T-helper 2 cell treated with Interferon-gamma antibody and Interleukin-4, amounts not matched to agents 5 μg/mL and 100 μg/mL, for 36 hours (primary cell): ENCODE measurements around the gene MAPK1.
"Not testable (repeated sequence)": the region's sequence is repeated elsewhere in the genome, so short reads cannot be mapped to it uniquely, and the experiment has no call there.

Experiments
- DNase-seq: peaks from one replicate; pipeline ENCODE4 v3.0.0; 2021; ENCODE audit warnings: low spot score
- H3K27ac Mint-ChIP-seq: one replicate; pipeline ENCODE4 v1.8.0; 2021; ENCODE audit warnings: mild to moderate bottlenecking, mixed read lengths
- H3K27me3 Mint-ChIP-seq: one replicate; pipeline ENCODE4 v1.8.0; 2021; ENCODE audit warnings: low read depth, mixed read lengths
- H3K36me3 Mint-ChIP-seq: one replicate; pipeline ENCODE4 v1.8.0; 2021; ENCODE audit warnings: low read depth, mixed read lengths
- H3K4me1 Mint-ChIP-seq: one replicate; pipeline ENCODE4 v1.8.0; 2021; ENCODE audit warnings: low read depth, mixed read lengths
- H3K4me3 Mint-ChIP-seq: one replicate; pipeline ENCODE4 v1.8.0; 2022; ENCODE audit warnings: mild to moderate bottlenecking, moderate library complexity, mixed read lengths
- H3K9me3 Mint-ChIP-seq: one replicate; pipeline ENCODE4 v1.8.0; 2021; ENCODE audit warnings: mixed read lengths

MAPK1 gene

DNA sequence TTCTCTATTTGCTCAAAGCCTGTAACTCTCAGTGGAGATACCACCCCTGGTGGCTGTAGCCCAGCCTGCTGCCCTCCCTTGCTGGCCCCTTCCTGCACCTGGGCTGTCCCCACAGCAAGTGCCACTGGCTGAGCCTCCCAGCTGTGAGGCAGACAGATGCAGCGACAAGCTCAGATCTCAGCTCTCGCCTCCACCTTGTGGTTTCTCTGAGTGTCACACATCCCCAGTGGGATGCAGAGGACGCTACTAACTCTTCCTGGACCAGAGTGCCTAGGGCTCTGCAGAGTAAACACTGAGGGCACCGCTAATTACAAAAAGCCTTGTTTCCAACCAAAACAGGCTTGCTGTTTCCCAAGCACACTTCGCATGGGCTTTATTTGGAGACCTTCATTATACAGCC is 140.8 kb downstream of the MAPK1 start:
- Mint-ChIP-seq H3K4me3 (no peak overlapping the region), H3K9me3 (no peaks in the 10 kb centered on the region)

DNA sequence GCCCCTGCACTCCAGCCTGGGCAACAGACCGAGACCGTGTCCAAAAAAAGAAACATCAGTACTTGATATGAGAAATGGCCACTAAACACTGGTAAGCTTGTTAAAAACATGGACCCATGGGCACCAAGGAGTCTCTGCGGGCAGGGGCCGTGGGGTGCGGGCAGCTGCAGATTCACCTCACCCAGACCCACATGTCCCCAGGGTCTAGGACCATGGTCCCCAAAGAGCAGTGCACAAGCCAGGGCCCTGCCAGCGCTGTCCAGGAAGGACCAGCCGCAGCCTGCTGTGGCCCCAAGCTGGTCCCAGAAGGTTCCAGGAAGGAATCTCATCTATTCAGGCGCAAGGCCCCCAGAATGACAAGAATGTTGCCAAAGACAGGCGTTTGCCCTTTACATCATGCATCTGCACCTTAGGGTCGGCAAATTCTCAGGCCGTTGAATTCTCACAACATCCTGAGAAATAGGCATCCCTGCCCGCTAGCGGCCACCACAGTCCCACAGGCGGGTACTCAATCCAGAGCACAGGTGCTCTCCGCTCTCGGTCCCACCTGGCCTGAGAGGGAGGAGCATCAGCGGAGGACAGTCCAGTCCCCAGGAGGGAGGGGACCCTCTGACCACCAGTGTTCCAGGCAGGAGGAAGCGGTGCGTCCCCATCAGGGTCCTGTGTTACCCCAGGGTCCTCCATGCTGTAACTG is 141.3 kb downstream of the MAPK1 start:
- DNase-seq: no peak
- Mint-ChIP-seq H3K4me1 (peaks cover 5% of the 10 kb centered on the region), H3K27me3 (no peaks in the 10 kb centered on the region), H3K36me3 (no peaks in the 10 kb centered on the region), H3K9me3 (no peaks in the 10 kb centered on the region), H3K27ac (no peak overlapping the region), H3K4me3 (no peak overlapping the region)

More for the DNA sequence above, 140.8 kb downstream of the MAPK1 start:
- DNase-seq: peak; percentile 32
- Mint-ChIP-seq H3K36me3 (no peaks in the 10 kb centered on the region), H3K27me3 (no peaks in the 10 kb centered on the region), H3K4me1 (peaks cover 5% of the 10 kb centered on the region), H3K27ac (no peak overlapping the region)

DNA sequence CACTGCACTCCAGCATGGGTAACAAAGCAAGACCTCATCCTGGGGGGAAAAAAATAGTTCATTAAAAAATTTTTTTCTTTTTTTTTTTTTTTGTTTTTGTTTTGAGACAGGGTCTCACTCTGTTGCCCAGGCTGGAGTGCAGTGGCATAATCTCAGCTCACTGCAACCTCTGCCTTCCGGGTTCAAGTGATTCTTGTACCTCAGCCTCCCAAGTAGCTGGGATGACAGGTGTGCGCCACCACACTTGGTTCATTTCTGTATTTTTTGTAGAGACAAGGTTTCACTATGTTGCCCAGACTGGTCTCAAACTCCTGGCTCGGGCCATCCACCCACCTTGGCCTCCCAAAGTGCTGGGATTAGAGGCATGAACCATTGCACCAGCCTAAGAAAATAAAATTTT is 142.9 kb downstream of the MAPK1 start:
- not testable (repeated sequence) for H3K27ac Mint-ChIP-seq, H3K36me3 Mint-ChIP-seq, H3K4me3 Mint-ChIP-seq, DNase-seq, H3K4me1 Mint-ChIP-seq, H3K9me3 Mint-ChIP-seq, H3K27me3 Mint-ChIP-seq

GRCh38 chr22:21721195-21721852 is 146.1 kb downstream of the MAPK1 start:
- not testable (repeated sequence) for H3K27ac Mint-ChIP-seq, H3K36me3 Mint-ChIP-seq, H3K4me1 Mint-ChIP-seq, H3K4me3 Mint-ChIP-seq, H3K9me3 Mint-ChIP-seq, DNase-seq, H3K27me3 Mint-ChIP-seq

GRCh38 chr22:21720191-21720859 is 147.1 kb downstream of the MAPK1 start:
- not testable (repeated sequence) for H3K36me3 Mint-ChIP-seq, H3K4me3 Mint-ChIP-seq, H3K9me3 Mint-ChIP-seq, DNase-seq, H3K4me1 Mint-ChIP-seq, H3K27ac Mint-ChIP-seq, H3K27me3 Mint-ChIP-seq

DNA sequence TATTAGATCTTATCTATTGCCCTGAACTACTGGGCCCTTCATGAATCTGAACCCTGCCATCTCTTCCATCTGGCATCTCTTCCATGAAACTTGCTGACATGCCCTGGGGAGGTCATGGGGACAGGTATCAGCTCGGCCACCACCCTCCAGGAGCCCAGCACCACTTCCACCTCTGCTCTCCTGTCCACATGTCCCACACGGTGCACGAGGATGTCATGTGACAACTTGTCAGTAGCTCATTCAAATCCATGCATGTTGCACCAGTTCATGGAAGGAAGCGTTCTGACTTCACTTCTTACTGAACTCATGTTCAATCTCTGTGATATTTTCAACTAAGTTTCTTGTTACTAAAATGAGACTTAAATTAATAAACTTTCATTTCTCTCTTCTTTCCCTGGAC is 148.4 kb downstream of the MAPK1 start:
- no peaks in the 10 kb centered on the region for H3K36me3 Mint-ChIP-seq
- no peaks in the 10 kb centered on the region for H3K4me1 Mint-ChIP-seq
- no peaks in the 10 kb centered on the region for H3K27me3 Mint-ChIP-seq
- H3K9me3 Mint-ChIP-seq: no peaks in the 10 kb centered on the region
- H3K4me3 Mint-ChIP-seq: no peak overlapping the region
- no peak overlapping the region for H3K27ac Mint-ChIP-seq
- no peak for DNase-seq

DNA sequence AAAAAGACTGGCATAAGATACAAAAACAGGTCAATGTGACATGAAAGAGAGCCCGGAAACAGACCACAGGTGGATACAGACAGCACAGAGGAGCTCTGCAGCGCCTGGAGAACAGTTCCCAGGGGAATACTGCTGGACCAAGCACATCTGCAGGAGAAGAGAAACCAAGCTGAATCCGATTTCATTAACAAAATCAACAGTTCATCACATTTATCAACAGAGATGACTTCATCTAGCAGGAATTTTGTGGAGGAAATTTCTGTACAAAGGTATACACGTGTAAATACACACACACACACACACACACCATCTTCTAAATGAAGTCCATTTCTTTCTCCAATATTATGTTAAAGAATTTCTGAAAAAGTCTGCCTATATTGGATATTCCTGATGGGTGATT is 148.9 kb downstream of the MAPK1 start:
- H3K27me3 Mint-ChIP-seq: no peaks in the 10 kb centered on the region
- no peak for DNase-seq
- no peaks in the 10 kb centered on the region for H3K9me3 Mint-ChIP-seq
- no peaks in the 10 kb centered on the region for H3K36me3 Mint-ChIP-seq
- H3K27ac Mint-ChIP-seq: no peak overlapping the region
- no peak overlapping the region for H3K4me3 Mint-ChIP-seq
- no peaks in the 10 kb centered on the region for H3K4me1 Mint-ChIP-seq

GRCh38 chr22:21716395-21717122 is 150.9 kb downstream of the MAPK1 start:
- not testable (repeated sequence) for H3K4me1 Mint-ChIP-seq, DNase-seq, H3K4me3 Mint-ChIP-seq, H3K9me3 Mint-ChIP-seq, H3K27me3 Mint-ChIP-seq, H3K36me3 Mint-ChIP-seq, H3K27ac Mint-ChIP-seq

DNA sequence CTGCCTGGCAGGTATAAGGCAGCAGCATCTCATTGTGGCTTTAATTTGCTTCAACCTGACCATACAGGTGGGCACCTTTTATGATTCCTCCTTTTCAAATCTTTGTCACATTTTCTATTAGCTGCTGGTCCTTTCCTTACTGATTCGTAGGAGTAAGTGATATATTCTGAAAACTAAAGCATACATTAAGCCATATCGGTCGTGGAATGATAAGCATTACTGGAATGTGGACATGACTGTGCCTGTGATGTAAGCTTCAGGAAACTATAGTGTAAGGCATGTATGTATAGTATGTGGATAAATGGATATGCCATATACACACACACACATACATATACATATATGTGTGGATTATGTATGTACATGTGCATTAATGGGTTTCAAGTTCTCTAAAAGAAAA is 152.7 kb downstream of the MAPK1 start:
- DNase-seq: no peak
- no peak overlapping the region for H3K4me3 Mint-ChIP-seq
- no peaks in the 10 kb centered on the region for H3K9me3 Mint-ChIP-seq
- H3K27me3 Mint-ChIP-seq: no peaks in the 10 kb centered on the region
- H3K36me3 Mint-ChIP-seq: no peaks in the 10 kb centered on the region
- H3K4me1 Mint-ChIP-seq: no peaks in the 10 kb centered on the region
- H3K27ac Mint-ChIP-seq: no peak overlapping the region

DNA sequence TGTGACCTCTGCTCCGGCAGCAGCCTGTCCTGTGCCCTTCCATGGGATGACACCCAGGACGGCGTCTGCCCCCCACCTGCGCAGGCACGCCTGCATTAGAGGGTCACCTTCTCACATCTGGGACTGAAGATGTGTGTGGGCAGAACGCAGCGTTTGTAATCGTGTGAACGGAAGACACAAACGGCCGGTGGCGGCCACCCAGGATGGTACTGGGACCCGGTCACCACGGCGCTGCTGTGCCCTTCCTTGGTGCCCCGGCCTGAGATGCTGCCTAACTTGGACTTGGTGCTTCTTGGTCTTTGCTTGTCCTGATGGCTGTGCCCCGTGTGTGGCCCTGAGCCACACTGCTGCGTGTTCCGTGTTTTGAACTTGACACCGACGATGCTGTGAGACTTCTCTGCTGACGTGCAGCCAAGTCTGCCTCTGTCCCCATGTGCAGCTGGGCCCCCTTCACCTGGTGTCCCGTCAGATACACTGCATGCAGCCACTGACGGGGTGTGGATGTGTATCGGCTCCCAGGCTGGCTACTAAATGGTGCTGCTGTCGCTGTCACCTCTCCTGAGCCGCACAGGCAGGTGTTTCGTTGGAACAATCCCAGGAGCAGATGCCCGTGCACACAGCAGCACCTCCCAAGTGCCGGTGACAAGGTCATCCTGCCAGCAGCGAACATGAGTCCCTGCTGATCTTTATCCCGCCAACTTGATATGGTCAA is 153.2 kb downstream of the MAPK1 start:
- no peak for DNase-seq
- H3K4me3 Mint-ChIP-seq: no peak overlapping the region
- H3K4me1 Mint-ChIP-seq: no peaks in the 10 kb centered on the region
- no peak overlapping the region for H3K27ac Mint-ChIP-seq
- no peaks in the 10 kb centered on the region for H3K36me3 Mint-ChIP-seq
- no peaks in the 10 kb centered on the region for H3K27me3 Mint-ChIP-seq
- H3K9me3 Mint-ChIP-seq: no peaks in the 10 kb centered on the region

GRCh38 chr22:21713428-21714058 is 153.9 kb downstream of the MAPK1 start:
- H3K36me3 Mint-ChIP-seq: no peaks in the 10 kb centered on the region
- no peaks in the 10 kb centered on the region for H3K27me3 Mint-ChIP-seq
- no peak overlapping the region for H3K4me3 Mint-ChIP-seq
- H3K4me1 Mint-ChIP-seq: no peaks in the 10 kb centered on the region
- DNase-seq: no peak
- no peaks in the 10 kb centered on the region for H3K9me3 Mint-ChIP-seq
- no peak overlapping the region for H3K27ac Mint-ChIP-seq

DNA sequence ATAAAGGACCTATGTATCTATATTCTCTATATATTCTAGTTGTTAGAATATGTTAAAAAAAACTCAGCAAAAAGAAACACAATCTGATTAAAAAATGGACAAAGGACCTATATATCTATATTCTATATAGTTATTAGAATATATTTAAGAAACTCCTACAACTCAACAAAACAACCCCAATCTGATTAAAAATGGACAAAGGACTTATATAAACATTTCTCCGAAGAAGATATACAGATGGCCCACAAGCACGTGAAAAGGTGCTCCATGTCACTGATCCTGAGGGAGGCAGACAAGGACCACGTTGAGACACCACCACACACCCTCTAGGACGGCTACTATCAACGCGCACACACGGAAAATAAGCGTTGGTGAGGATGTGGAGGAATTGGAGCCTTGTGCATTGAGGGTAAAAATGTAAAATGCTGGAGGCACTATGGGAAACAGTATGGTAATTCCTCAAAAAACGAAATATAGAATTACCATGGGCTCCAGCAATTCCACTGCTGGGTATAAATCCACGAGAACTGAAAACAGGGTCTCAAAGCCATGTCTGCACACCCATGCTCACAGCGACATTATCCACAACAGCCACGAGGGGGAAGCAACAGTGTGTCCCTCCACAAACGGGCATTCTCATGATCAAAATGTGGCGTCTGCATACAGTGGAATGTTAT is 154.6 kb downstream of the MAPK1 start:
- Mint-ChIP-seq H3K4me3 (no peak overlapping the region), H3K4me1 (no peaks in the 10 kb centered on the region)

DNA sequence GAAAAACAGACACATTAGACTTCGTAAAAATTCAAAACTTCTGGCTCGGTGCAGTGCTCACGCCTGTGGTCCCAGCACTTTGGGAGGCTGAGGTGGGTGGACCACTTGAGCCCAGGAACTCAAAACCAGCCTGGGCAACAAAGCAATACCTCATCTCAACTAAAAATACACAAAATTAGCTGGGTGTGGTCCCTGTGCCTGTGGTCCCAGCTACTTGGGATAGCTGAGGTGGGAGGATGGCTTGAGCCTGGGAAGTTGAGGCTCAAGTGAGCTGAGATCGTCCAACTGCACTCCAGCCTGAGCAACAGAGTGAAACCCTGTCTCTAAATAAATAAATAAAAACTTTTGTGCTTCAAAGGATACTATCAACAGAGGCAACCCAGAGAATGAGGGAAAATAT is 155.6 kb downstream of the MAPK1 start:
- H3K4me1 Mint-ChIP-seq: no peaks in the 10 kb centered on the region
- no peaks in the 10 kb centered on the region for H3K27me3 Mint-ChIP-seq
- no peak overlapping the region for H3K27ac Mint-ChIP-seq
- H3K9me3 Mint-ChIP-seq: no peaks in the 10 kb centered on the region
- DNase-seq: no peak
- H3K36me3 Mint-ChIP-seq: no peaks in the 10 kb centered on the region
- no peak overlapping the region for H3K4me3 Mint-ChIP-seq

More for the DNA sequence above, 154.6 kb downstream of the MAPK1 start:
- Mint-ChIP-seq H3K9me3 (no peaks in the 10 kb centered on the region), H3K36me3 (no peaks in the 10 kb centered on the region), H3K27ac (no peak overlapping the region), H3K27me3 (no peaks in the 10 kb centered on the region)
- DNase-seq: peak; percentile 42
